Neural progenitor cell (in vitro differentiated cells): Measurements from ENCODE around the gene KISS1R. TPM values are rescaled to one million over a fixed set of nuclear protein-coding genes. Genes with fewer than 3 reads are reported as not detected.

Source experiments
- DNase-seq: peaks from one replicate; pipeline ENCODE4 v3.0.0-alpha.2; 2016; ENCODE audit warnings: low spot score
- H2AFZ ChIP-seq: fragments of 200-600 bp; sonication (generic); replicated peaks from 2 replicates; pipeline ENCODE4 v1.6.1; 2016; ENCODE audit warnings: antibody characterized with exemption
- H3F3A ChIP-seq: fragments of 200-600 bp; sonication (generic); 2 replicates; pipeline ENCODE4 v1.6.1; 2016; ENCODE audit warnings: antibody characterized with exemption, low read depth
- H3K27ac ChIP-seq: fragments of 200-600 bp; sonication (generic); 2 replicates; pipeline ENCODE4 v1.5.1; 2016; ENCODE audit warnings: mild to moderate bottlenecking
- H3K27me3 ChIP-seq: fragments of 200-600 bp; sonication (generic); 2 replicates; pipeline ENCODE4 v1.6.1; 2016; ENCODE audit warnings: mild to moderate bottlenecking, moderate library complexity
- H3K36me3 ChIP-seq: fragments of 200-600 bp; sonication (generic); 2 replicates; pipeline ENCODE4 v1.5.1; 2016
- H3K4me1 ChIP-seq: fragments of 200-600 bp; sonication (generic); 2 replicates; pipeline ENCODE4 v1.6.1; 2016; ENCODE audit warnings: mixed run types
- H3K4me2 ChIP-seq: fragments of 200-600 bp; sonication (generic); 2 replicates; pipeline ENCODE4 v1.6.1; 2016
- H3K4me3 ChIP-seq: fragments of 200-600 bp; sonication (generic); 2 replicates; pipeline ENCODE4 v1.5.1; 2016
- H3K79me2 ChIP-seq: fragments of 200-600 bp; sonication (generic); 2 replicates; pipeline ENCODE4 v1.6.1; 2016; ENCODE audit warnings: low read depth
- H3K9ac ChIP-seq: fragments of 200-600 bp; sonication (generic); 2 replicates; pipeline ENCODE4 v1.6.1; 2016
- H3K9me3 ChIP-seq: fragments of 200-600 bp; sonication (generic); 2 replicates; pipeline ENCODE4 v1.5.1; 2016; ENCODE audit warnings: low read depth
- H4K20me1 ChIP-seq: fragments of 200-600 bp; sonication (generic); 2 replicates; pipeline ENCODE4 v1.6.1; 2016; ENCODE audit warnings: low read depth
- H3K27ac Mint-ChIP-seq: 3 replicates; pipeline ENCODE4 v1.8.0; 2021; ENCODE audit warnings: mixed read lengths
- H3K27me3 Mint-ChIP-seq: 2 replicates; pipeline ENCODE4 v1.8.0; 2022; ENCODE audit warnings: low read depth, mild to moderate bottlenecking, inconsistent platforms, moderate library complexity, mixed read lengths; ENCODE audit not compliant: insufficient read depth
- H3K36me3 Mint-ChIP-seq: 3 replicates; pipeline ENCODE4 v1.8.0; 2021; ENCODE audit warnings: mixed read lengths
- H3K4me1 Mint-ChIP-seq: 3 replicates; pipeline ENCODE4 v1.8.0; 2021; ENCODE audit warnings: mixed read lengths
- H3K4me3 Mint-ChIP-seq: 3 replicates; pipeline ENCODE4 v1.8.0; 2021; ENCODE audit warnings: mild to moderate bottlenecking, moderate library complexity, mixed read lengths
- H3K9me3 Mint-ChIP-seq: 3 replicates; pipeline ENCODE4 v1.8.0; 2020; ENCODE audit warnings: mixed read lengths
- CTCF ChIP-seq: fragments of 200-600 bp; sonication (generic); IDR thresholded peaks from 2 replicates; pipeline ENCODE4 v1.5.1; 2017; ENCODE audit warnings: antibody characterized with exemption, mild to moderate bottlenecking
- EZH2 ChIP-seq: fragments of 200-600 bp; sonication (generic); IDR thresholded peaks from 2 replicates; pipeline ENCODE4 v1.6.1; 2017; ENCODE audit warnings: antibody characterized with exemption, mild to moderate bottlenecking, moderate library complexity
- EZH2phosphoT487 ChIP-seq: fragments of 200-600 bp; sonication (generic); IDR thresholded peaks from 2 replicates; pipeline ENCODE4 v1.6.1; 2017; ENCODE audit warnings: antibody characterized with exemption
- total RNA-seq: library from RNA; depleted of rRNA; stranded (reverse); fragments of >200 nt; gene quantifications from 2 replicates; pipeline ENCODE4 v1.2.3, GENCODE V29; 2015; ENCODE audit warnings: low replicate concordance

The KISS1R gene
- total RNA-seq, 1 donor from 2014 or later = not detected

DNA sequence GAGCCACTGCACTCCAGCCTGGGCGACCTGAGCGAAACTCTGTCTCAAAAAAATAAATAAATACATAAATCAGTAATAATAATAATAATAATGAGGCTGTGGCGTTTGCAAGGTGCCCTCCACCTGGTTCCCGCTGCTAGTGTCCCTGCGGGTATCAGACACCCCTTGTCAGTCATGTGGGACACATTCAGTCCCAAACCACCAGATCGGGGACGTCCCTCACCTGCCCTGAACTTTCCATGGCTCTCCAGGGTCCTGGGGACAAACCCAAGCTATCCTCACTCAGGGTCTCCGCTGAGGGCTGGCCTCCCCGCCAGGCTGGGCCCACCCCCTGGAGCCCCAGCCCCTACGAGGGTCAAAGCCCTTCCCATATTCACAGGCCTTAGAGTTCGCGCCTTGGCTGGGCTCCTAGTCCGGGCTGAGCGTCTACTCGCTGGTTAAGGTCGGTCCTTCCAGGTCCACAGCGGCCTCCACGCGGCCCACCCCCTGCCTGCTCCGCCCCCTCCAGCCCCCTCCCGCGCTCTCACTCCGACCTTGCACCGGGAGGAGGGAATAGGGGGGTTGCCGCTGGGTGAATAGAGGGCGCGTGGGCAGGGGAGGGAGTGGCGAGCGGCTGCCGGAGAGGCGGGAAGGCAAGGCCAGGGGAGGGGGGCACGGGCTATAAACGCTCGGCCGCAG lies 349 bp upstream of the KISS1R start:
- Histone ChIP-seq H3F3A (peaks cover 53% of the 10 kb centered on the region), H3K27me3 (peaks cover 81% of the 10 kb centered on the region), H3K9me3 (no peaks in the 10 kb centered on the region), H3K4me2 (peak overlapping the region; percentile 82), H3K9ac (no peak overlapping the region), H4K20me1 (peaks cover 23% of the 10 kb centered on the region), H3K4me1 (peaks cover 13% of the 10 kb centered on the region), H3K27ac (no peak overlapping the region), H3K4me3 (peak overlapping the region; percentile 58), H2AFZ (no peak overlapping the region), H3K79me2 (peaks cover 8% of the 10 kb centered on the region), H3K36me3 (no peaks in the 10 kb centered on the region)
- peak; percentile 71 for DNase-seq
- Mint-ChIP-seq H3K4me3 (peak overlapping the region; percentile 73), H3K9me3 (no peaks in the 10 kb centered on the region), H3K27ac (no peak overlapping the region), H3K36me3 (no peaks in the 10 kb centered on the region), H3K4me1 (peaks cover 5% of the 10 kb centered on the region), H3K27me3 (peaks cover 18% of the 10 kb centered on the region)
- TF ChIP-seq CTCF (no peak), EZH2phosphoT487 (no peak), EZH2 (no peak)

DNA sequence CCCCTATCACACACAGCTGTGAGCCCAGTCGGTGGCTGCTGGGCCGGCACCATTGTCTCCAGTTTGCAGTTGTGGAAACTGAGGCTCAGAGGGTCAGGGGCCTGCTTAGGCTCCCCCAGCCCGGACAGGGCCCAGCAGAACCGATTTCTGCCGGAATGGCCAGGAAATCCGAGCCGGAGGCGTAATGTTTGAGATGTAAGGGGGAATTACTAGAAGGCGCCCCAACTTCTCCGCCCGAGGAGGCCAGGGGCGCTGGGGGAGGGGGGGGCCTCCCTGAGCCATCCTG lies 962 bp downstream of the KISS1R start:
- no peaks in the 10 kb centered on the region for H3K36me3 ChIP-seq
- H3K27me3 Mint-ChIP-seq = peaks cover 20% of the 10 kb centered on the region
- no peaks in the 10 kb centered on the region for H3K9me3 ChIP-seq
- DNase-seq = no peak
- no peaks in the 10 kb centered on the region for H3K9me3 Mint-ChIP-seq
- peak overlapping the region; percentile 82 for H3K4me2 ChIP-seq
- no peak overlapping the region for H3K27ac Mint-ChIP-seq
- peaks cover 89% of the 10 kb centered on the region for H3K27me3 ChIP-seq
- H3K4me1 ChIP-seq = peaks cover 13% of the 10 kb centered on the region
- peak overlapping the region; percentile 58 for H3K4me3 ChIP-seq
- peaks cover 59% of the 10 kb centered on the region for H3F3A ChIP-seq
- H3K27ac ChIP-seq = no peak overlapping the region
- H3K4me3 Mint-ChIP-seq = peak overlapping the region; percentile 81
- H3K9ac ChIP-seq = no peak overlapping the region
- H3K4me1 Mint-ChIP-seq = peaks cover 7% of the 10 kb centered on the region
- TF ChIP-seq EZH2phosphoT487 (peak; percentile 78), EZH2 (peak; percentile 87), CTCF (no peak)
- H3K36me3 Mint-ChIP-seq = no peaks in the 10 kb centered on the region
- H3K79me2 ChIP-seq = no peaks in the 10 kb centered on the region
- peaks cover 23% of the 10 kb centered on the region for H4K20me1 ChIP-seq
- no peak overlapping the region for H2AFZ ChIP-seq

GRCh38 chr19:918481-919198 lies 1.5 kb downstream of the KISS1R start:
- Histone ChIP-seq H3K36me3 (no peaks in the 10 kb centered on the region), H3K4me2 (peak overlapping the region; percentile 82), H3K4me3 (no peak overlapping the region), H3K4me1 (peaks cover 9% of the 10 kb centered on the region), H3K27ac (no peak overlapping the region), H3F3A (peaks cover 60% of the 10 kb centered on the region), H3K9ac (no peak overlapping the region), H4K20me1 (peaks cover 23% of the 10 kb centered on the region), H2AFZ (no peak overlapping the region), H3K27me3 (peaks cover 86% of the 10 kb centered on the region), H3K9me3 (no peaks in the 10 kb centered on the region), H3K79me2 (no peaks in the 10 kb centered on the region)
- Mint-ChIP-seq H3K36me3 (no peaks in the 10 kb centered on the region), H3K4me1 (peaks cover 10% of the 10 kb centered on the region), H3K9me3 (no peaks in the 10 kb centered on the region), H3K27ac (no peak overlapping the region), H3K27me3 (peaks cover 20% of the 10 kb centered on the region), H3K4me3 (peak overlapping the region; percentile 63)
- peak; percentile 0 for TF ChIP-seq EZH2
- TF ChIP-seq EZH2phosphoT487 = peak; percentile 3
- no peak for TF ChIP-seq CTCF
- peak; percentile 39 for DNase-seq
